K562 (cell line): ENCODE data around the gene SYN1. TPM values are rescaled to one million over a fixed set of nuclear protein-coding genes. Genes with fewer than 3 reads are reported as not detected.

Experiments
- ADNP ChIP-seq: fragments of 200-800 bp; sonication (Bioruptor generic); IDR thresholded peaks from 2 replicates; pipeline ENCODE4 v1.6.1; 2016; ENCODE audit warnings: missing genetic modification characterization, missing compliant biosample characterization
- ARID1B ChIP-seq: fragments of 450-650 bp; IDR thresholded peaks from 2 replicates; pipeline ENCODE4 v1.6.1; 2016; ENCODE audit warnings: antibody characterized with exemption, mild to moderate bottlenecking, inconsistent platforms
- ATF1 ChIP-seq, 2 experiments: fragments of 450-650 bp in 1 of 2; IDR thresholded peaks; 2 replicates each; pipeline ENCODE4 v1.6.1; 2016; ENCODE audit warnings: missing compliant biosample characterization in 1 of 2, missing genetic modification characterization in 1 of 2
- CTBP1 ChIP-seq: fragments of 450-650 bp; IDR thresholded peaks from 2 replicates; pipeline ENCODE4 v1.6.1; 2016; ENCODE audit warnings: borderline replicate concordance
- E2F5 ChIP-seq: sonication (generic); formaldehyde crosslinking; IDR thresholded peaks from 2 replicates; pipeline ENCODE4 v1.8.0; 2022; ENCODE audit warnings: mild to moderate bottlenecking, missing genetic modification reagents
- GABPA ChIP-seq: fragments of 200-800 bp; sonication (Bioruptor generic); conservative IDR thresholded peaks from 2 replicates; pipeline ENCODE4 v1.6.1; 2016; ENCODE audit warnings: low read depth, missing genetic modification characterization, missing compliant biosample characterization
- GATAD2B ChIP-seq: fragments of 450-650 bp; IDR thresholded peaks from 2 replicates; pipeline ENCODE4 v1.6.1; 2017; ENCODE audit warnings: mild to moderate bottlenecking, borderline replicate concordance
- MNT ChIP-seq, 2 experiments: fragments of 450-650 bp; conservative IDR thresholded peaks; 2 replicates each; pipeline ENCODE4 v1.6.1; 2017; ENCODE audit warnings: mild to moderate bottlenecking in 2 of 2, moderate library complexity in 2 of 2
- NONO ChIP-seq, 2 experiments: fragments of 200-400 bp in 1 of 2; fragments of 450-650 bp in 1 of 2; formaldehyde crosslinking in 1 of 2; IDR thresholded peaks; 2 replicates each; pipeline ENCODE4 v1.6.1; 2017; ENCODE audit warnings: low read depth in 2 of 2, mild to moderate bottlenecking in 2 of 2, moderate library complexity in 2 of 2, low read length in 1 of 2
- RBM22 ChIP-seq: fragments of 200-400 bp; formaldehyde crosslinking; IDR thresholded peaks from 2 replicates; pipeline ENCODE4 v1.6.1; 2018; ENCODE audit warnings: low read length, low read depth; ENCODE audit not compliant: poor library complexity, severe bottlenecking
- RBM25 ChIP-seq: fragments of 200-400 bp; formaldehyde crosslinking; IDR thresholded peaks from 2 replicates; pipeline ENCODE4 v1.6.1; 2018; ENCODE audit warnings: low read length, low read depth, moderate library complexity; ENCODE audit not compliant: severe bottlenecking
- SIRT6 ChIP-seq: IDR thresholded peaks from one replicate; pipeline ENCODE4 v1.6.1; 2012; ENCODE audit warnings: low read depth, mild to moderate bottlenecking, control low read depth, inconsistent platforms, low read length, moderate library complexity
- SP1 ChIP-seq: sonication (generic); formaldehyde crosslinking; IDR thresholded peaks from 2 replicates; pipeline ENCODE4 v1.8.1; 2022; ENCODE audit warnings: mild to moderate bottlenecking, missing genetic modification reagents
- STAT5A ChIP-seq: IDR thresholded peaks from 2 replicates; pipeline ENCODE4 v1.6.1; 2012; ENCODE audit warnings: low read length, inconsistent platforms, borderline replicate concordance
- TEAD1 ChIP-seq, 2 experiments: fragments of 450-650 bp in 1 of 2; sonication (generic) in 1 of 2; formaldehyde crosslinking; IDR thresholded peaks; 2 replicates each; pipeline versions ENCODE4 v1.4.0 to v1.8.0; 2020 to 2022; ENCODE audit warnings: mild to moderate bottlenecking in 2 of 2, missing genetic modification reagents in 1 of 2
- XRCC4 ChIP-seq: IDR thresholded peaks from one replicate; pipeline ENCODE4 v1.6.1; 2011; ENCODE audit not compliant: insufficient read depth, insufficient read length; ENCODE audit errors: extremely low read depth
- ZNF655 ChIP-seq: fragments of 250-450 bp; sonication (Bioruptor Pico); IDR thresholded peaks from 2 replicates; pipeline ENCODE4 v1.5.0; 2021
- ZNF76 ChIP-seq: fragments of 250-450 bp; sonication (Bioruptor Pico); IDR thresholded peaks from 2 replicates; pipeline ENCODE4 v1.4.0; 2020; ENCODE audit warnings: mild to moderate bottlenecking, moderate library complexity, borderline replicate concordance
- polyA plus RNA-seq, 8 experiments: library from polyadenylated mRNA; depleted of rRNA in 4 of 8; stranded (reverse) in 5 of 8; unstranded in 3 of 8; fragments of >200 nt; fragmentation: Nextera tagmentation in 2 of 8; fragmentation: Illumina TruSeq in 1 of 8; extraction: Ambion mirVana in 2 of 8; extraction: Trizol in 1 of 8; gene quantifications; 2 replicates each; pipeline versions ENCODE4 v1.2.1 to v1.2.3, GENCODE V29; 2011 to 2014; ENCODE audit warnings: inconsistent platforms in 1 of 8, missing spikeins in 1 of 8
- total RNA-seq, 7 experiments: library from RNA; depleted of rRNA in 6 of 7; stranded (reverse); fragments of >200 nt in 6 of 7; fragmentation: Illumina TruSeq in 2 of 7; extraction: Trizol in 2 of 7; gene quantifications; 2 replicates each; pipeline versions ENCODE4 v1.2.1 to v1.2.3, GENCODE V29; 2011 to 2021; ENCODE audit warnings: low replicate concordance in 1 of 7
- TF ChIP-seq, protein P1 (sequence below), 2 experiments: fragments of 450-650 bp in 1 of 2; IDR thresholded peaks; 2 replicates each; pipeline ENCODE4 v1.6.1; 2011 to 2017; ENCODE audit warnings: low read depth in 2 of 2, antibody characterized with exemption in 1 of 2, borderline replicate concordance in 1 of 2, low read length in 1 of 2, mild to moderate bottlenecking in 1 of 2, mixed read lengths in 1 of 2; ENCODE audit not compliant: control insufficient read depth in 1 of 2

Gene SYN1
- total and polyA plus RNA-seq, 9 of the 15 experiments (the other 6 are each of a cell fraction or from before 2014, with no cell fraction given) = 0.01 to 0.28 (median 0.18) TPM; not detected in 2

GRCh38 chrX:47619486-47620302 is at the start of gene SYN1 (continued):
- TF ChIP-seq ARID1B = no peak
- TF ChIP-seq SP1 (CRISPR knock-in tag) = peak; percentile 59
- TF ChIP-seq ADNP (tag) = peak; percentile 66; the same call in 1 of the 2 replicates
- TF ChIP-seq RBM22 = no peak
- no peak for TF ChIP-seq ZNF655 (CRISPR knock-in tag)
- peak; percentile 66; the same call in 1 of the 2 replicates for TF ChIP-seq GATAD2B
- TF ChIP-seq SIRT6 = no peak
- peak; percentile 98 for TF ChIP-seq RBM25
- no peak for TF ChIP-seq GABPA
- TF ChIP-seq ATF1 (CRISPR knock-in tag; IDR thresholded peaks at IDR 0.05) = peak; percentile 56
- peak; percentile 98 for TF ChIP-seq ATF1 (tag; IDR thresholded peaks at IDR 0.05)
- TF ChIP-seq NONO (IDR thresholded peaks at IDR 0.05; ENCODE audit: low read depth in 2 of 2, low read length in 1 of 2) = peak in 1 of 2 experiments; percentile 99; a peak in 2 of 4 replicates
- no peak for TF ChIP-seq XRCC4
- peak in 1 of 2 experiments; percentile 76; a peak in 2 of 4 replicates for TF ChIP-seq TEAD1 (CRISPR knock-in tag; IDR thresholded peaks at IDR 0.05)
- TF ChIP-seq, protein P1, sequence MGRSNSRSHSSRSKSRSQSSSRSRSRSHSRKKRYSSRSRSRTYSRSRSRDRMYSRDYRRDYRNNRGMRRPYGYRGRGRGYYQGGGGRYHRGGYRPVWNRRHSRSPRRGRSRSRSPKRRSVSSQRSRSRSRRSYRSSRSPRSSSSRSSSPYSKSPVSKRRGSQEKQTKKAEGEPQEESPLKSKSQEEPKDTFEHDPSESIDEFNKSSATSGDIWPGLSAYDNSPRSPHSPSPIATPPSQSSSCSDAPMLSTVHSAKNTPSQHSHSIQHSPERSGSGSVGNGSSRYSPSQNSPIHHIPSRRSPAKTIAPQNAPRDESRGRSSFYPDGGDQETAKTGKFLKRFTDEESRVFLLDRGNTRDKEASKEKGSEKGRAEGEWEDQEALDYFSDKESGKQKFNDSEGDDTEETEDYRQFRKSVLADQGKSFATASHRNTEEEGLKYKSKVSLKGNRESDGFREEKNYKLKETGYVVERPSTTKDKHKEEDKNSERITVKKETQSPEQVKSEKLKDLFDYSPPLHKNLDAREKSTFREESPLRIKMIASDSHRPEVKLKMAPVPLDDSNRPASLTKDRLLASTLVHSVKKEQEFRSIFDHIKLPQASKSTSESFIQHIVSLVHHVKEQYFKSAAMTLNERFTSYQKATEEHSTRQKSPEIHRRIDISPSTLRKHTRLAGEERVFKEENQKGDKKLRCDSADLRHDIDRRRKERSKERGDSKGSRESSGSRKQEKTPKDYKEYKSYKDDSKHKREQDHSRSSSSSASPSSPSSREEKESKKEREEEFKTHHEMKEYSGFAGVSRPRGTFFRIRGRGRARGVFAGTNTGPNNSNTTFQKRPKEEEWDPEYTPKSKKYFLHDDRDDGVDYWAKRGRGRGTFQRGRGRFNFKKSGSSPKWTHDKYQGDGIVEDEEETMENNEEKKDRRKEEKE (IDR thresholded peaks at IDR 0.05; ENCODE audit: borderline replicate concordance in 1 of 2, control insufficient read depth in 1 of 2, low read depth in 2 of 2, low read length in 1 of 2) = peak in 1 of 2 experiments; percentile 83; a peak in 1 of 4 replicates
- no peak for TF ChIP-seq ZNF76 (CRISPR knock-in tag)
- 0 out of 2 replicates have a peak, but pooled peaks have one; percentile 74 for TF ChIP-seq E2F5 (CRISPR knock-in tag)
- TF ChIP-seq CTBP1 = peak; percentile 91
- peak; percentile 13; the same call in 1 of the 2 replicates for TF ChIP-seq STAT5A
- TF ChIP-seq MNT (conservative IDR thresholded peaks at IDR 0.05) = peak; percentile 50 to 86; a peak in 3 of 4 replicates
